Activated CD8-positive, alpha-beta T cell treated with anti-CD3 and anti-CD28 coated beads for 36 hours (primary cell): ENCODE measurements around the gene TMC3. TPM values are rescaled to one million over a fixed set of nuclear protein-coding genes. Genes with fewer than 3 reads are reported as not detected.

ENCODE experiments used
- ATAC-seq: fragments of 200-7000 bp; cut with Tn5 transposase; one replicate; pipeline ENCODE4 v1.10.0; 2021; ENCODE audit warnings: mild to moderate bottlenecking, moderate library complexity
- CTCF ChIA-PET: fragments of 350-600 bp; sonication (Branson Sonifier 250); formaldehyde crosslinking; loops from one replicate; lab custom pipeline; 2021; ENCODE audit warnings: antibody characterized with exemption; lab: Charles Lee
- POLR2A ChIA-PET: fragments of 350-600 bp; sonication (Branson Sonifier 250); formaldehyde crosslinking; loops from one replicate; lab custom pipeline; 2021; ENCODE audit warnings: antibody characterized with exemption; lab: Charles Lee
- DNase-seq: peaks from one replicate; pipeline ENCODE4 v3.0.0-alpha.2; 2020
- H3K27ac Mint-ChIP-seq: one replicate; pipeline ENCODE4 v1.8.0; 2021; ENCODE audit warnings: mild to moderate bottlenecking, mixed read lengths
- H3K27me3 Mint-ChIP-seq: one replicate; pipeline ENCODE4 v1.8.0; 2021; ENCODE audit warnings: mixed read lengths
- H3K36me3 Mint-ChIP-seq: one replicate; pipeline ENCODE4 v1.8.0; 2021; ENCODE audit warnings: low read depth, mixed read lengths
- H3K4me1 Mint-ChIP-seq: one replicate; pipeline ENCODE4 v1.8.0; 2021; ENCODE audit warnings: low read depth, mixed read lengths
- H3K4me3 Mint-ChIP-seq: one replicate; pipeline ENCODE4 v1.8.0; 2021; ENCODE audit warnings: mild to moderate bottlenecking, moderate library complexity, mixed read lengths
- H3K9me3 Mint-ChIP-seq: one replicate; pipeline ENCODE4 v1.8.0; 2021; ENCODE audit warnings: mixed read lengths
- intact Hi-C: fragments of 100-400 bp; cut with micrococcal nuclease; formaldehyde crosslinking; loops from one replicate; pipeline ENCODE4 v1.10.0; 2022
- total RNA-seq, 2 experiments: library from RNA; stranded (reverse); gene quantifications; one replicate each; pipeline ENCODE4 v1.2.3, GENCODE V29; 2021
- TF ChIP-seq, protein P1 (sequence below): fragments of 200-600 bp; IDR thresholded peaks from one replicate; pipeline ENCODE4 v1.8.0; 2022; ENCODE audit warnings: antibody characterized with exemption, mild to moderate bottlenecking

TMC3 gene
- total RNA-seq, 2 experiments from 2014 or later: not detected

DNA sequence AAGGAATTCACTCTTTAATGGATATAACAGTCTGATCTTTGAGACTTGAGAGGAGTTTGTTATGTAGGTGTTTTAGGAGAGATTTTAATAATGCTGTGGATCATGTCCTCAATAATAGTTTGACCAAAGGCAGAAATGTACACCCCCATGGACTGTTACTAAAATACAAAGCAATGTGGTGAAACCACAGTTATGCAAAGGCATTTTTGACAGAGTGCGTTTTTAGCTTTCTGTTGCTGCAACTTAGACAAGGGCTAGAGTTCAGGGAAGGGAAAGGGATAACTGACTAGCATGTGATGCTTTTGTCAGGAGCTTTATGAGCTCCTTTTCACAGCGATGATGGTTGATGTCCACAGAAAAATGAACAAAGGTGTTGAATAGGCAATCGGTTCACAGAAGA lies 46.5 kb downstream of the TMC3 start:
- TF ChIP-seq, protein P1, sequence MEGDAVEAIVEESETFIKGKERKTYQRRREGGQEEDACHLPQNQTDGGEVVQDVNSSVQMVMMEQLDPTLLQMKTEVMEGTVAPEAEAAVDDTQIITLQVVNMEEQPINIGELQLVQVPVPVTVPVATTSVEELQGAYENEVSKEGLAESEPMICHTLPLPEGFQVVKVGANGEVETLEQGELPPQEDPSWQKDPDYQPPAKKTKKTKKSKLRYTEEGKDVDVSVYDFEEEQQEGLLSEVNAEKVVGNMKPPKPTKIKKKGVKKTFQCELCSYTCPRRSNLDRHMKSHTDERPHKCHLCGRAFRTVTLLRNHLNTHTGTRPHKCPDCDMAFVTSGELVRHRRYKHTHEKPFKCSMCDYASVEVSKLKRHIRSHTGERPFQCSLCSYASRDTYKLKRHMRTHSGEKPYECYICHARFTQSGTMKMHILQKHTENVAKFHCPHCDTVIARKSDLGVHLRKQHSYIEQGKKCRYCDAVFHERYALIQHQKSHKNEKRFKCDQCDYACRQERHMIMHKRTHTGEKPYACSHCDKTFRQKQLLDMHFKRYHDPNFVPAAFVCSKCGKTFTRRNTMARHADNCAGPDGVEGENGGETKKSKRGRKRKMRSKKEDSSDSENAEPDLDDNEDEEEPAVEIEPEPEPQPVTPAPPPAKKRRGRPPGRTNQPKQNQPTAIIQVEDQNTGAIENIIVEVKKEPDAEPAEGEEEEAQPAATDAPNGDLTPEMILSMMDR: no peak
- POLR2A ChIA-PET: interaction anchor here (1.1 to 1.6 kb wide), 3 partner anchors 26 to 142 kb away, joined by 3 to 5 read pairs (median 5); no protein-coding TSS in a partner anchor
- Mint-ChIP-seq H3K27ac (no peak overlapping the region), H3K36me3 (no peaks in the 10 kb centered on the region), H3K9me3 (no peaks in the 10 kb centered on the region), H3K4me3 (no peak overlapping the region), H3K27me3 (no peaks in the 10 kb centered on the region), H3K4me1 (peaks cover 34% of the 10 kb centered on the region)
- CTCF ChIA-PET: interaction anchor here (0.8 to 2.6 kb wide), 6 partner anchors 9 to 73 kb away, joined by 3 to 22 read pairs (median 6); no protein-coding TSS in a partner anchor
- ATAC-seq (no peak), DNase-seq (no peak)
- intact Hi-C loops: no loop called here

DNA sequence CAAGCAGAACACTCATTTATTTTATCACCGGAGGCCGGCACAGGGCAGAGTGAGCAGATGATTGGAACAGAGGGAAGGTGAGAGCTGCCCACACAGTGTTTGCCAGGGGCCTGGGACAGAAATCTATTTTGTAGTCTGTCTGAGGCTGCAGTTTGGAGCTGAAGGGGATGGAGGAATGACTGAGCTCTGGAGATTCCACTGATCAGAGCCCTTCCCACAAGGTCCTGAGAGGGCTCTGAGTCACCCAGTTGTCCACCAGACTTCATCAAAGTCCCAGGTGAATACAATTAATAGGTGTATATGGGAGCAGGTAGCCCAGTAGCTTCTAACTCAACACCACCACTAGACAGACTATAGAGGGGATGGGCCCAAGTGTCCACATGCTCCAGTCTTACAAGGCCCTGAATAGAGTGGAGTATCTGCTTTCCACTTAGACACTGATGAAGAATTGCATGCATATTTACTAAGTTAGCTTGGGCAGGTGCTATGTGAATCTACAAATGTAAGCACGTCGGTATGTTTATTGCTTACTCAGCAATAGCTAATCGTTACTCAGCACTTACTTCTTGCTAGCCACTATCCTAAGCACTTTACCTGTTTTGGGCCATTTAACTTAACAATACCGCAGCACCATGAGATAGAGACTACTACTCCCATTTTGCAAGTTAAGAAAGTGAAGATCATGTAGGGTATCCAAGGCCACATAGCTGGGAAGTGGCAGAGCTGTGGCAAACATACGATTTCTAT lies 47.4 kb downstream of the TMC3 start:
- H3K27ac Mint-ChIP-seq: no peak overlapping the region
- peaks cover 6% of the 10 kb centered on the region for H3K36me3 Mint-ChIP-seq
- H3K4me3 Mint-ChIP-seq: no peak overlapping the region
- intact Hi-C loops: no loop called here
- CTCF ChIA-PET: interaction anchor here (0.8 to 2.6 kb wide), 6 partner anchors 9 to 84 kb away, joined by 3 to 22 read pairs (median 6); no protein-coding TSS in a partner anchor
- H3K4me1 Mint-ChIP-seq: peaks cover 41% of the 10 kb centered on the region
- no peaks in the 10 kb centered on the region for H3K27me3 Mint-ChIP-seq
- ATAC-seq: no peak
- POLR2A ChIA-PET: interaction anchor here (0.7 to 1.6 kb wide), 4 partner anchors 19 to 51 kb away, joined by 3 to 5 read pairs (median 5); no protein-coding TSS in a partner anchor
- no peak for DNase-seq
- TF ChIP-seq, protein P1: no peak
- H3K9me3 Mint-ChIP-seq: no peaks in the 10 kb centered on the region

DNA sequence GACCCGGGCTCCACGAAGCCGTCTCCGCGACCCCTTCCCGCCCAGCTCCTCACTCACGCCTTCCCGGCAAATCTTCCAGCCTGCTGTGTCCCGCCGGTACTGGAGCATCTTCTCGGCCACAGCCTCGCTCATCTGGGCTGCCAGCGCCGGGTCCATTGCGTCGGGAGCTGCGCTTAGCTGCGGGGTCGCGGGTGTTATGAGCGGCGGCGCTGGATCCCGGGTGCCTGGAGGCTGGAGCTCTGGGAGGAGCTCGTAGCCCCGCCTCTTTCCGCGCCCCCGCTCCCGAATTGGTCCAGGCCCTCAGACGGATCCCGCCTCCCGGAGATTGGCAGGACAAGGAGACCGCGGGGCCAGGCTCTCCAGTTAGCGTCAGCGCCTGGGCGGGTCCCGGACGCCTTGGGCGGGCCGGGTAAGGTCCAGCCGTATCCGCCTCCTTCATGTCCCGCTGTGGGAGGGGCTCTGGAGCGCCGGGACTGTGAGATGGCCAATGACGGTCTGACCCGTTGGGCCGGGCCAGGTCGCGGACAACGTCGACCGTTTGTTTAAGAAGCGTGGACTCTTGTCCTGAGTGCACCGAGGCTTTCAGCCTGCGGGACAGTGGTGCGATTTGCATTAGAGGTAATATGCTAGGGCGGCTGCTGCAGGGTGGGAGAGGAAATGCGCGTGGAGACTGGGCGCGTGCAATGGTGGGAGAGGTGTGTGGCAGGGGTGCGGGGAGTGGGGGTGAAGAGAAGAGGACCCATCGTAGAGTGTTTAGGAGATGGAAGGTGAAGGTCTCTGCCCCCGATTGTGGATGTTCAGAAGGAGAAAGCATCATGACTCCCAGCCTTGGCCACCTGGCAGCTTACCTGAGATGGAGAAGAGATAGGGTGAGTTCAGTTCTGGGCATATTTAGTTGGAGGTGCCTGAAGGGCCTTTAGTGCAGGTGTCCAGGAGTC lies 49.8 kb downstream of the TMC3 start, which contains the start of gene STARD5:
Gene STARD5, minus strand, starts transcription at position 198 of the 938 bp plus-strand sequence. Its CDS starts 42 bp downstream, at position 156.
- TF ChIP-seq, protein P1: no peak
- no peaks in the 10 kb centered on the region for H3K27me3 Mint-ChIP-seq
- H3K36me3 Mint-ChIP-seq: peaks cover 13% of the 10 kb centered on the region
- peaks cover 37% of the 10 kb centered on the region for H3K4me1 Mint-ChIP-seq
- ATAC-seq: peak; percentile 100
- peak within 1 kb of the TSS; percentile 84 for H3K4me3 Mint-ChIP-seq
- POLR2A ChIA-PET: interaction anchor here (0.8 to 4.7 kb wide), 7 partner anchors 8 to 52 kb away, joined by 3 to 29 read pairs (median 4); no protein-coding TSS in a partner anchor
- peak; percentile 98 for DNase-seq
- CTCF ChIA-PET: interaction anchor here (0.9 to 2.5 kb wide), 10 partner anchors 11 to 77 kb away, joined by 3 to 20 read pairs (median 4); no protein-coding TSS in a partner anchor
- H3K9me3 Mint-ChIP-seq: no peaks in the 10 kb centered on the region
- peak within 1 kb of the TSS; percentile 86 for H3K27ac Mint-ChIP-seq
- intact Hi-C loops: loop anchor here (5.0 kb wide), 1 partner anchor 52 kb away; no protein-coding TSS in a partner anchor

DNA sequence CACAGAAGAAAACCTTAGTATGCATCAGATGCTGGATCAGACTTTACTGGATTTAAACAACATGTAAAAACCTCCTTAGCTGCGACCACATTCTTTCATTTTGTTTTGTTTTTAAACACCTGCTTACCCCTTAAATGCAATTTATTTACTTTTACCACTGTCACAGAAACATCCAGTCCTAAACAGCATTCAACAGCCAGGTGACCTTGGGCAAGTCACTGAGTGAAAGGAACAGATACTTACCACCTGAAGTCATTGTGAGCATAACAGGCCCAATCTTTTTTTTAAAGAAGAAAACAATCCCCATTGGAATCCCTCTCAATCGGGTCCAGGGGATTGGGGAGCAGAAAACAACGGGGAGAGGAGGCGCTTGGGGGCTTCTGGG lies 50.5 kb downstream of the TMC3 start:
- peak overlapping the region; percentile 81 for H3K27ac Mint-ChIP-seq
- DNase-seq (no peak), ATAC-seq (no peak)
- H3K27me3 Mint-ChIP-seq: no peaks in the 10 kb centered on the region
- peaks cover 37% of the 10 kb centered on the region for H3K4me1 Mint-ChIP-seq
- intact Hi-C loops: loop anchor here (5.0 kb wide), 1 partner anchor 51 kb away; no protein-coding TSS in a partner anchor
- peak overlapping the region; percentile 84 for H3K4me3 Mint-ChIP-seq
- POLR2A ChIA-PET: interaction anchor here (0.8 to 4.7 kb wide), 5 partner anchors 9 to 31 kb away, joined by 3 to 29 read pairs (median 4); no protein-coding TSS in a partner anchor
- CTCF ChIA-PET: interaction anchor here (0.9 to 2.6 kb wide), 8 partner anchors 15 to 77 kb away, joined by 3 to 20 read pairs (median 4); no protein-coding TSS in a partner anchor
- peaks cover 16% of the 10 kb centered on the region for H3K36me3 Mint-ChIP-seq
- TF ChIP-seq, protein P1: no peak
- no peaks in the 10 kb centered on the region for H3K9me3 Mint-ChIP-seq
